CD8-positive, alpha-beta memory T cell (primary cell): ENCODE results near the gene PRKAR1B. TPM values are rescaled to one million over a fixed set of nuclear protein-coding genes. Genes with fewer than 3 reads are reported as not detected.

ENCODE experiments used
- CTCF ChIA-PET: fragments of 350-600 bp; sonication (Branson Sonifier 250); formaldehyde crosslinking; loops from one replicate; lab custom pipeline; 2021; ENCODE audit warnings: antibody characterized with exemption; lab: Charles Lee
- POLR2A ChIA-PET: fragments of 350-600 bp; sonication (Branson Sonifier 250); formaldehyde crosslinking; loops from one replicate; lab custom pipeline; 2021; ENCODE audit warnings: antibody characterized with exemption; lab: Charles Lee
- DNase-seq, 5 donors: peaks; one replicate each; pipeline versions ENCODE4 v3.0.0 to v3.0.0-alpha.2; 2020 to 2022; ENCODE audit warnings: mixed read lengths in 1 of 5
- H3K27ac ChIP-seq: one replicate; pipeline ENCODE4 v1.7.0; 2013; ENCODE audit warnings: low read depth, mild to moderate bottlenecking, low read length, moderate library complexity
- H3K27me3 ChIP-seq: 2 replicates; pipeline ENCODE4 v1.7.0; 2013; ENCODE audit warnings: low read length, mild to moderate bottlenecking; ENCODE audit not compliant: insufficient read depth, poor library complexity, severe bottlenecking
- H3K36me3 ChIP-seq: 2 replicates; pipeline ENCODE4 v1.7.0; 2013; ENCODE audit warnings: mild to moderate bottlenecking, low read length, moderate library complexity; ENCODE audit not compliant: insufficient read depth
- H3K4me1 ChIP-seq: 2 replicates; pipeline ENCODE4 v1.7.0; 2013; ENCODE audit warnings: mild to moderate bottlenecking, low read length, moderate library complexity; ENCODE audit not compliant: insufficient read depth
- H3K4me3 ChIP-seq: 2 replicates; pipeline ENCODE4 v1.7.0; 2013; ENCODE audit warnings: mild to moderate bottlenecking, low read length
- H3K9me3 ChIP-seq: 2 replicates; pipeline ENCODE4 v1.7.0; 2013; ENCODE audit warnings: mild to moderate bottlenecking, low read length
- H3K27ac Mint-ChIP-seq, 8 donors: one replicate each; pipeline ENCODE4 v1.8.0; 2020 to 2021; ENCODE audit warnings: mixed read lengths in 8 of 8, mild to moderate bottlenecking in 6 of 8, inconsistent platforms in 3 of 8, moderate library complexity in 3 of 8
- H3K27me3 Mint-ChIP-seq, 2 donors: one replicate each; pipeline ENCODE4 v1.8.0; 2020 to 2021; ENCODE audit warnings: mixed read lengths in 2 of 2, mild to moderate bottlenecking in 1 of 2, moderate library complexity in 1 of 2
- H3K36me3 Mint-ChIP-seq, 3 donors: one replicate each; pipeline ENCODE4 v1.8.0; 2020 to 2021; ENCODE audit warnings: mixed read lengths in 3 of 3, inconsistent platforms in 1 of 3, mild to moderate bottlenecking in 1 of 3
- H3K4me1 Mint-ChIP-seq, 3 donors: one replicate each; pipeline ENCODE4 v1.8.0; 2020 to 2021; ENCODE audit warnings: mixed read lengths in 3 of 3, inconsistent platforms in 1 of 3, mild to moderate bottlenecking in 1 of 3
- H3K4me3 Mint-ChIP-seq, 7 donors: one replicate each; pipeline ENCODE4 v1.8.0; 2020 to 2021; ENCODE audit warnings: mixed read lengths in 7 of 7, mild to moderate bottlenecking in 6 of 7, moderate library complexity in 4 of 7, inconsistent platforms in 2 of 7
- H3K9me3 Mint-ChIP-seq, 5 donors: one replicate each; pipeline ENCODE4 v1.8.0; 2020 to 2022; ENCODE audit warnings: mixed read lengths in 5 of 5, mild to moderate bottlenecking in 3 of 5, moderate library complexity in 2 of 5, inconsistent platforms in 1 of 5
- polyA plus RNA-seq: library from polyadenylated mRNA; unstranded; fragments of 300-500 nt; fragmentation: Illumina TruSeq; gene quantifications from one replicate; pipeline ENCODE4 v1.2.3, GENCODE V29; 2021
- total RNA-seq, 2 experiments: library from RNA; stranded (reverse); gene quantifications; one replicate each; pipeline ENCODE4 v1.2.3, GENCODE V29; 2021

The PRKAR1B gene
- total and polyA plus RNA-seq, 3 experiments from 2014 or later, result 8.1 to 32.4 (median 28.3) TPM

DNA sequence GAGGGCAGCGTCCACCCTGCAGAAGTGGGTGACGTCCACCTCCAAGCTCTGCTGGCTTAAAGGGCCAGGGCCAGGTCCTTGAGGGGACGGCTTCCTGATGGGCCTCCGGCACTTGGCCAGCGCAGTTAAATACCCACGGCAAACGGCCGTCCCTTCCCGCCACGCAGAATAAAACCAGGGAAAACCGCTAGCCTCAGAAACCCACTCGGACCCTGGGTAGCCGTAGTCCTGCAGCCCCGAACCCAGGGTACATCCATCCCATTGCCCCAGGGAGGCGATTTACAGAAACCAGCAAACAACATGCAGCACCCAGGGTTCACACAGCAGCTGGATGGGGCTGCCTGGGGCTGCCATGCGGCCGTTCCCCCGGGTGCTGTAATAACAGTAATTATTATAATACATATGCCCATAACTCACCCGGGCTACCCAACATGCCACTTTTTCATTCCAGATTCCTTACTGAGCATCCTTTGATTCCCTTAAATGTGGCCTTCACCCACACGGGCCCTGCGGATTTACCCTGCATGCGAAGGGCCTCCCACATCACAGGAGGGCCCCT, 126.0 kb downstream of the PRKAR1B start:
- peak overlapping the region; percentile 97 to 100 (median 100) for H3K27ac Mint-ChIP-seq
- ChIA-PET CTCF (no interaction called here), POLR2A (interaction anchor here (1.3 kb wide), 1 partner anchor 19 kb away, joined by 4 read pairs; no protein-coding TSS in a partner anchor)
- Histone ChIP-seq H3K27ac (peak overlapping the region; percentile 96), H3K27me3 (no peaks in the 10 kb centered on the region), H3K4me3 (peak overlapping the region; percentile 47), H3K36me3 (no peaks in the 10 kb centered on the region), H3K9me3 (no peaks in the 10 kb centered on the region), H3K4me1 (peaks cover 49% of the 10 kb centered on the region)
- peaks cover 46 to 60% (median 53%) of the 10 kb centered on the region in 3 donors for H3K4me1 Mint-ChIP-seq
- H3K36me3 Mint-ChIP-seq, result peaks cover 1 to 8% (median 1%) of the 10 kb centered on the region in 3 donors
- H3K9me3 Mint-ChIP-seq, result peaks cover 0 to 4% (median 0%) of the 10 kb centered on the region in 5 donors
- H3K27me3 Mint-ChIP-seq, result no peaks in the 10 kb centered on the region
- DNase-seq, result peak in 1 of 5 donors; percentile 47
- H3K4me3 Mint-ChIP-seq, result peak overlapping the region; percentile 43 to 84 (median 73)

DNA sequence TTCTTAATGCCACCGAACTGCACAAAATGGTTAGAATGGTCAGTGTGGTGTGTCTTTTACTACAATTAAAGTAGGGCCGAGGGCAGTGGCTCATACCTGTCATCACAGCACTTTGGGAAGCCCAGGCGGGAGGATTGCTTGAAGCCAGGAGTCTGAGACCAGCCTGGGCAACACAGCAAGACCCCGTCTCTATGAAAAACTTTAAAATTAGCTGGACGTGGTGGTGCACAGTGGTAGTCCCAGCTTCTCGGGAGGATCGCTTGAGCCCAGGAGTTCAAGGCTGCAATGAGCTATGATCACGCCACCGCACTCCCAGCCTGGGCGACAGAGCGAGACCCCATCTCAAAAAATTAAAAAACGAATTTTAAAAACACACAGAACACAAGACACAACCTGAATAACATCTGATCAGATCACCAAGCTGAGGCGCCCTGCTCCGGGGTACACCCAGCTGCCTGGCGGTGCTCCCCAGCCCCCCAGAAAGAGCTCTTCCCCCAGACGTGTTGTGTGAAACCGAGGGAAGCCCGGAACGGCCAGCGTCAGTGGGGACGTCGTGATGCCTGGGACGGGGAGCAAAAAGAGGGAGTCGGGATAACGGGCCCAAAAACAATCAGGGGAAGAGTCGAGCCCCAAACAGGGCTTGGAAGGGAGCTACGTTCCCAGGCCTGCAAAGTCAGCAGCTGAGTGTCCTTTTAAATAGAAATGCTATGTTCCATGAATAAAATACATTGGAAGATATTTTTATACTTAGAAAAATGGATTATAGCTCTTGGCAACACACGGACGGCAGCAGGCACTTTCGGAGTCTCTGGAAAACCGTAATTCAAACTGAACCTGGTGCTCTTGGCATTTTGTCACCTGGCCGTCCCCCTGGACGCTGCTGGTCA, 126.7 kb downstream of the PRKAR1B start:
- H3K36me3 Mint-ChIP-seq, result peaks cover 0 to 5% (median 0%) of the 10 kb centered on the region in 3 donors
- no peak overlapping the region for H3K4me3 ChIP-seq
- no peaks in the 10 kb centered on the region for H3K27me3 ChIP-seq
- no peak overlapping the region for H3K27ac ChIP-seq
- POLR2A ChIA-PET, result interaction anchor here (1.3 kb wide), 1 partner anchor 19 kb away, joined by 4 read pairs; no protein-coding TSS in a partner anchor
- no peaks in the 10 kb centered on the region for H3K36me3 ChIP-seq
- H3K27me3 Mint-ChIP-seq, result no peaks in the 10 kb centered on the region
- CTCF ChIA-PET, result no interaction called here
- H3K4me3 Mint-ChIP-seq, result peak overlapping the region in 3 of 7 donors; percentile 24 to 41 (median 26)
- no peaks in the 10 kb centered on the region for H3K9me3 ChIP-seq
- DNase-seq, result peak in 1 of 5 donors; percentile 45
- H3K4me1 ChIP-seq, result peaks cover 49% of the 10 kb centered on the region
- H3K27ac Mint-ChIP-seq, result peak overlapping the region; percentile 43 to 100 (median 80)
- peaks cover 45 to 62% (median 54%) of the 10 kb centered on the region in 3 donors for H3K4me1 Mint-ChIP-seq
- H3K9me3 Mint-ChIP-seq, result peaks cover 0 to 3% (median 0%) of the 10 kb centered on the region in 5 donors

DNA sequence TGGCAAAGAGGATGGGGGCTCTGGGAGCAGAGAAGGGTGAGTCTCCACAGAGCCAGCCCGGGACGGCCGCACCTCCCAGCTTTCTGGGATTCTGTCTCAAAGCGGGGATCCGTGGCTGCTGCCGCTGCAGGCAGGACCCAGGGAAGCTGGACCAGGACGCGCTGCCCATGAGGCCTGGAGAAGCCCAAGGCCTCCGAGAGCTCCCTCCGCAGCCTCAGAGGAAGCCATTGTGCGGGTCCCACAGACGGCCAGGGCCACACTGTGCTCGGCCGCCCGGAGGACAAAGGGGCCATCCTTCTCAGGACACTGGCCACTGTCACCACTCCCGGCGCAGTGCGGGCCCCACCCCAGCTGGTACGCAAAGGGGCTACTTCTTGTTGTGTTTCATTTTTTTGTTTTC, 128.2 kb downstream of the PRKAR1B start:
- ChIA-PET POLR2A (no interaction called here), CTCF (no interaction called here)
- Histone ChIP-seq H3K27ac (no peak overlapping the region), H3K9me3 (no peaks in the 10 kb centered on the region), H3K4me1 (peaks cover 35% of the 10 kb centered on the region), H3K27me3 (no peaks in the 10 kb centered on the region), H3K36me3 (no peaks in the 10 kb centered on the region), H3K4me3 (no peak overlapping the region)
- no peak for DNase-seq
- Mint-ChIP-seq H3K27ac (peak overlapping the region in 2 of 8 donors; percentile 58 to 80), H3K36me3 (no peaks in the 10 kb centered on the region), H3K9me3 (no peaks in the 10 kb centered on the region), H3K4me3 (no peak overlapping the region), H3K27me3 (no peaks in the 10 kb centered on the region), H3K4me1 (peaks cover 33 to 49% (median 43%) of the 10 kb centered on the region in 3 donors)

DNA sequence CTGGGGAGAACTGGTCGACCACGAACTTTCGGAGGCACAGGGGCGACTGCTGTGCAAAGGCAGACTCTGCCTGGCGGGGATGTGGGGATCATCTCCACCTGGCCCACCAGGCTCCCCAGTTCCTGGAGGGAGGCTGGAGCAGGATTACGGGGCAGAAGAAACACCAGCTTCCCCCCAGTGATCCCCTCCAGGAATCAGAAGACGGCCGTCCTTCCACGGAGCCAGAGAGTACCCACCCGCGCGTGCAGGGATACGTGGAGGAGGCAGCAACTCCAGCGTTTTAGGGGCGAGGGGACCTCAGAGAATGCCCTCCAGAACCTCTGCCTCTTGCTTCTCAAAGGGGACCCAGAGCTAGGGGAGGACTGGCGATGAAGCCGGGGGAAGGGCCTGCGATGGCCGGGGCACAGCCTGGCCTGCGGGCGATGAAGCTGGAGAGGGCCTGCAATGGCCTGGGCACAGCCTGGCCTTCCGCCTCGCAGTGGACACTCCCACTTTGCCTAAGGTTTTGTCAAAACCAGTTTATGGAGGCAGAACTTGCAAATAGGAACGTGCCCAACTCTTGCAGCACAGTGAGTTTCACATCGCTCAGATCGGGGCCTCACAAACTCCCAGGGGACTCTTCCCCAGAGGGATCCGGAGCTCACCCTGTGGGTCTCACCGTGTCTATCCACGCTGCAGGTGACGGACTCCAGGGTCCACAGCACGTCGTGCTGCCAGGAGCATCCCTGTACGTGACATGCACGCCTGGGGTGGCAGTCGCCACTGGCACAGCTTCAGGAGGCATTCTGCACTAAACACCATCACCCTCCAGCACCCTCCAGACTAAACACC, 129.5 kb downstream of the PRKAR1B start:
- peaks cover 22% of the 10 kb centered on the region for H3K4me1 ChIP-seq
- H3K4me1 Mint-ChIP-seq, result peaks cover 28 to 36% (median 29%) of the 10 kb centered on the region in 3 donors
- POLR2A ChIA-PET, result no interaction called here

DNA sequence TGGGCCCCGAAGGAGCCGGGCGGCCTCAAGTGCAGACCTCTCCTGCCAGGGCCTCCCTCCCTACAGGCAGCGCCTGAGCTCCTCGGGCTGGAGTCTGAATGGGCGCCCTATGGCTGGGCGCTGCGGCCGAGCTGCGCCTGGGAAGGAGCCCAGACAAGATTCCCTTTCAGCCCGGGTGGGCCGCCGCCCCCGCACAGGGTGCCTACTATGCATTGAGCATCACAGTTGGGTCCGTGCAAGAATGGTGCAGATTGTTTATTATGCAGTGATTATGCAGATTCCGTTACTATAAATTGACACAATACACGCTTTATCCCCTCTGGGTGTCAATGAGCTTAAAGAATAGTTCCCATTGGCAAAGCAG, 130.3 kb downstream of the PRKAR1B start:
- DNase-seq, result no peak
- no peaks in the 10 kb centered on the region for H3K27me3 ChIP-seq
- Mint-ChIP-seq H3K27me3 (no peaks in the 10 kb centered on the region), H3K9me3 (no peaks in the 10 kb centered on the region), H3K27ac (peak overlapping the region in 1 of 8 donors; percentile 48), H3K4me1 (peaks cover 24 to 28% (median 27%) of the 10 kb centered on the region in 3 donors), H3K4me3 (no peak overlapping the region), H3K36me3 (no peaks in the 10 kb centered on the region)
- H3K27ac ChIP-seq, result no peak overlapping the region
- no peak overlapping the region for H3K4me3 ChIP-seq
- H3K4me1 ChIP-seq, result peaks cover 15% of the 10 kb centered on the region
- POLR2A ChIA-PET, result no interaction called here
- H3K36me3 ChIP-seq, result no peaks in the 10 kb centered on the region
- CTCF ChIA-PET, result no interaction called here
- H3K9me3 ChIP-seq, result no peaks in the 10 kb centered on the region

More for the DNA sequence above, 129.5 kb downstream of the PRKAR1B start:
- no peak overlapping the region for H3K27ac ChIP-seq
- CTCF ChIA-PET, result no interaction called here
- Mint-ChIP-seq H3K9me3 (no peaks in the 10 kb centered on the region), H3K4me3 (peak overlapping the region in 1 of 7 donors; percentile 18), H3K27ac (peak overlapping the region in 2 of 8 donors; percentile 48 to 58), H3K27me3 (no peaks in the 10 kb centered on the region), H3K36me3 (no peaks in the 10 kb centered on the region)
- DNase-seq, result no peak
- no peaks in the 10 kb centered on the region for H3K9me3 ChIP-seq
- no peaks in the 10 kb centered on the region for H3K27me3 ChIP-seq
- no peaks in the 10 kb centered on the region for H3K36me3 ChIP-seq
- no peak overlapping the region for H3K4me3 ChIP-seq

DNA sequence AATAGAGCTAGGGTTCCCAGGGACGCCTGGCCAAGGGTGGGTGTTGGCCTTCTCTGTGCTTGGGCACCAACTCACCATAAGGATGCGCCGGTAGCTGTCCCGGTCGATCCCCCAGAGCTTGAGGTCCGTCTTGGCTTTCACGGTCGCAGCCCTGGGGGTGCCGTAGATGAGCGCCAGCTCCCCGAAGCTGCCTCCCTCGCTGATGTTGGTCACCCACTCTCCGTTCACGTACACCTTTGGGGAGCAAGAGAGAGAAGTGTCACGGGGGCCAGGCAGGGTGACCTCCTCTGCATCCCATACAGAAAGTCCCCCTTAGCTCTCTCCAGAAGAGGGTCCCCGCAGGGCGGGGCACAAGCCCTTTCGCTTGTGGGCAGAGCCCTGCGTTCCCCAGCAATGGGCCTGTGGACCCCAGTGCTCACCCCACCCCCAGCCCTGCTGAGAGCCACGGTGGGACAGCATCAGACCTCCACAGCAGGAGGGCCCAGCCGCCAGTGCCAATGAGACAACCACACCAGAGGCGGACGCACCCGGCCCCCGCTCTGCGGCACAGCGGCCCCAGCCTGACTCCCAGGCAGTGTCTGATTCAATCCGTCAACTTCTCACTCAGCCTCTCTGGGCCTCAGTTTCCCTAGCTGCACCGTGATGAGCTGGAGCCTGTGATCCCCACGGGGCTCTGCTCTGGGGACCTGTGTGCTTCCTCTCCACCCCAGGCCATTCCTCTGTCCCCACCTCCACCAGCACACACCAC, 130.8 kb downstream of the PRKAR1B start:
- no peaks in the 10 kb centered on the region for H3K27me3 Mint-ChIP-seq
- ChIA-PET POLR2A (no interaction called here), CTCF (interaction anchor here (1.0 to 1.3 kb wide), 3 partner anchors 8 to 40 kb away, joined by 3 to 5 read pairs (median 3); no protein-coding TSS in a partner anchor)
- Histone ChIP-seq H3K4me1 (peaks cover 11% of the 10 kb centered on the region), H3K4me3 (no peak overlapping the region), H3K27me3 (no peaks in the 10 kb centered on the region), H3K9me3 (no peaks in the 10 kb centered on the region), H3K36me3 (no peaks in the 10 kb centered on the region), H3K27ac (no peak overlapping the region)
- H3K36me3 Mint-ChIP-seq, result no peaks in the 10 kb centered on the region
- peak overlapping the region in 2 of 8 donors; percentile 9 to 38 for H3K27ac Mint-ChIP-seq
- no peak overlapping the region for H3K4me3 Mint-ChIP-seq
- H3K9me3 Mint-ChIP-seq, result no peaks in the 10 kb centered on the region
- peaks cover 20 to 23% (median 22%) of the 10 kb centered on the region in 3 donors for H3K4me1 Mint-ChIP-seq
- no peak for DNase-seq

DNA sequence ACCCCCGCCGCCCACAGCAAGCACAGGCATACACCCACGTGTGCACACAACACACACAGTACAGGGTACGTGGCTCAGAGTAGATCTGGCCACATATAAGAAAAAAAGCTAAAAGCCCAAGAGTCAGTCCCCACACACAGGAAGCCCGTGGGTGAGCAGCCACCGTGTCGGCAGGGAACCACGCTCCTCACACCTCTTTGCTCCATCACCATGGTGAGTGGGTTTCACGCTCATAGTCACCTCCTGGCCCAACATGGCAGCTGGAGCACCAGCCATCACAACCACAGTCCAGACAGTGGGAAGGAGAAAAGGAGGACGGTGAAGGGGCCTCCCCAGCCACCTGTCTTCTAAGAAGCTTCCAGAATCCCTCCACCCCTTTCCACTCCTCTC, 131.5 kb downstream of the PRKAR1B start:
- Histone ChIP-seq H3K4me1 (peaks cover 5% of the 10 kb centered on the region), H3K27me3 (no peaks in the 10 kb centered on the region), H3K27ac (no peak overlapping the region), H3K9me3 (no peaks in the 10 kb centered on the region), H3K4me3 (no peak overlapping the region), H3K36me3 (no peaks in the 10 kb centered on the region)
- H3K4me3 Mint-ChIP-seq, result no peak overlapping the region
- peak overlapping the region in 6 of 8 donors; percentile 9 to 87 (median 60) for H3K27ac Mint-ChIP-seq
- POLR2A ChIA-PET, result no interaction called here
- H3K36me3 Mint-ChIP-seq, result no peaks in the 10 kb centered on the region
- CTCF ChIA-PET, result interaction anchor here (1.0 to 1.3 kb wide), 3 partner anchors 9 to 41 kb away, joined by 3 to 5 read pairs (median 3); no protein-coding TSS in a partner anchor
- H3K27me3 Mint-ChIP-seq, result no peaks in the 10 kb centered on the region
- H3K9me3 Mint-ChIP-seq, result no peaks in the 10 kb centered on the region
- H3K4me1 Mint-ChIP-seq, result peaks cover 15 to 17% (median 16%) of the 10 kb centered on the region in 3 donors
- no peak for DNase-seq
